Kidney capillary endothelial cell (primary cell): Measurements from ENCODE around the gene ATXN7L1.
A peak's percentile ranks its signal among the peaks of the same experiment; 100 is the strongest.

Experiments
- DNase-seq: peaks from one replicate; pipeline ENCODE4 v3.0.0-alpha.2; 2018; ENCODE audit warnings: low spot score

ATXN7L1 gene

DNA sequence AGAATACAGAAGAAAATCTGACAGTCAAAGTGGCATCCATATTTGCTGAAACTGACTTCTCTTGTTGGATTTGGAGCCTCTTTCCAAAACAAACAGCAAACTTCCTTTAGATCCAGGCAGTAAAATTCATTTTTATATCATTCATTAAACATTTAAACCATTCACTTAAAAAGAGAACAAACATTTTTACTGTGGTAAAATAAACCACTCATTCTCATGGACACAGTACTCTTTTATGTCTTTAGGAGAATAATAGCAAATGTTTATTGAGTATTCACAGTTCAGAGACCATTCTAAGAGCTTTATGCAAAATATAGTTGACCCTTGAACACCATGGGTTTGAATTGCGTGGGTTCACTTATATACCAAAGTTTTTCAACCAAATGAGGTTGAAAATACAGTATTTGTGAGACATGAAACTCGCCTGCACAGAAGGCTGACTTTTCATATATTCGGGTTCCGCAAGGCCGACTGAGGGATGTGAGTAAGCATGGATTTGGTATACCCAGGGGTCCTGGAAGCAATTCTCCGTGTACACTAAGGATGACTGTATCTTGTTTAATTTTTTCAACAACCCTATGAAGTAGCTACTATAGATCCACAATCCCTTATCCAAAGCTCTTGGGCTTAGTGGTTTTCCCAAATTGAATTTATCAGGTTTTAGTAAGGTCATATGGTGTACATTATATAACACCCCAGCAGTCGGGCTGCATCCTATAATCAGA lies 49.1 kb downstream of the ATXN7L1 start:
- no peak for DNase-seq

DNA sequence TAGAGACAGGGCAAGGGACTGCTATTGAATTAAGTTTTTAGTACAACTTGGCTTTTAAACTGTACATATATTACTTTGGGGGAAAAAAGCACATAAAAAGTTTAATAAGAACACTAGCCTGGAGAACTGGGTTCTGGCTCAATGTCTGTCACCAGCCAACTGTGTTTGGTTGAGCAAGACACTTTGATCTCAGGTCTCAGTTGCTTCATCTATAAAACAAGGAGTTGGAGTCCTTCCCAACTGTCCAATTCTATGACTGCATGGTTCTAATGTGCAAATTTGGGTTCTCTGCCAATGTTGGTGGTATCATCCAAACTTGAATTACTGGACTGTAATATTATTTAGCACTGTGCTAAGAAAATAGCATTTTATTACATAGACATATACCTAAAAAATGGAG lies 50.3 kb downstream of the ATXN7L1 start:
- DNase-seq = no peak

DNA sequence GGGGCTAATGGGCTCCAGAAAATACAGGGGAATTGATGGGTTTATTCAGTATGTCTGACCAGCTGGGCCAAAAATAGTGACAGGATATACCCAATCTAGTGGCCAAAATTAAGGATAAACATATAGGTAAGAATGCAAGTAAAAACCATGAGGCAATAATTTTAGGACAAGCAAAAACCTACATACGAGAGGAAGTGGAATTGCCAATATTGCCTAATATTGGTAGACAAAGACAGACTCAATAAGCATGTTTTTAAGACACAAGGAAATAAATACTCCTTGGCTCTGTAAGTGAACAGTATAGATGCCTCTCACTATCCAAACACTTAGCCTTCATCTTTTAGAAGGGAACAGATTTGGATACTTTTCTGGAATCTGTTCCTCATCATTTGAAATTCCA lies 51.0 kb downstream of the ATXN7L1 start:
- no peak for DNase-seq

DNA sequence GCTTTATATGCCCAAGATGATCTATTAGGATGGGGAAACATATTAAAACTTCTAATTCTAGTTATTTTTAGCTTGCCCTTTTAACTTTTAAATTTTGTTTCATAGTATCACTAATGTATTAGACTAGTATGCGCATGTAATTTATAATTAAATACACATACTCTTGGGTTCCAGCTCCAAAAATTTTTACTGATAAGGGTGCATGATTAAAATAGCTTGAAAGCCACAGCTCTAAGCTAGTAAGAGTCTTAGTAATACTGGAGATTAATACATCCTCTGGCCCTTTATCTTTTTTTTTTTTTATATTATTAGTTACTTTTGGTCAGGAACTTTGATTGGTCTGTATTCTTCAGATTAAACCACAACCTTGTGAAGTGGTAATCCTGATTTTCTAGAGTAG lies 53.6 kb downstream of the ATXN7L1 start:
- DNase-seq = no peak

DNA sequence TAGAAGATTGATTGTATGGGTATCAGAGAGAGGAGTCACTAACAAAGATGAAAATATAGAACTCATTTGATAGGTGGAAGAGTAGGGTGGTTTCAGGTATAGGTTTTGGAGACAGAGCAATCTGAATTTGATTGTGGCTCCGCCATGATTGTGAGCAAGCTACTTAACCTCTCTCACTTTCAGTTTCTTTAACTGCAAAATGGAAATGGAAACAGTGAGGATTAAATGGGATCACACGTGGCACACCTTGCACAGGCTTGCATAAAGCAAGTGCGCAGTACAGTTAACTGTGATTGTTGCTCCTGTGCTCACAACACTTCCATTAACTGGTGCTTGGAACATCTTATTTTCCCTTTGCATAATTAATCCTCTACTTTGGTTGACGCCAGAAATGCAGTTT lies 54.9 kb downstream of the ATXN7L1 start:
- DNase-seq = no peak

DNA sequence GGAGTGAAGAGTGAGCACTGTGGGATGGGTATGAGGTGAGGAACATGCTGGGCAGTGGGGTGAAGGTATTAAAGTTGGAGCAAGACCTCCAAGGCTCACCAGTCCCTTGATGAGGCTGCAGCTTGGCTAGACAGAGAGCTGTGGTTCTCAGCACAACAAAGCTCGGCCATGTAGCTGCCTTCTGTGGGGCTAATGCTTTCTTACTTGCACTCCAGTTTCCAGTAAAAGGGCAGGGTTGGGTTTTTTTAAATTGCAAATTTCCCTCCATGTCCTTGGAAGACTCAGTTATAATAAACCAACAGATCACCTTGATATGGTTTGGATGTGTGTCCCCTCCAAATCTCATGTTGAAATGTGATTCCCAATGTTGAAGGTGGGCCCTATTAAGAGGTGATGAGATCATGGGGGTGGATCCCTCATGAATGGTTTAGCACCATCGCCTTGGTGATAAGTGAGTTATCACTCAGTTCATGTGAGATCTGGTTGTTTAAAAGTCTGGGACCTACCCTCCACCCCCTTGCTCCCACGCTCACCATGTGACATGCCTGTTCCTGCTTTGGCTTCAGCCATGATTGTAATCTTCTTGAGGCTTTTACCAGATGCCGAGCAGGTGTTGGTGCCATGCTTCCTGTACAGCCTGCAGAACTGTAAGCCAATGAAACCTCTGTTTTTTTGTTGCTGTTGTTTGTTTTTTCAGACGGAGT lies 55.9 kb downstream of the ATXN7L1 start:
- no peak for DNase-seq

DNA sequence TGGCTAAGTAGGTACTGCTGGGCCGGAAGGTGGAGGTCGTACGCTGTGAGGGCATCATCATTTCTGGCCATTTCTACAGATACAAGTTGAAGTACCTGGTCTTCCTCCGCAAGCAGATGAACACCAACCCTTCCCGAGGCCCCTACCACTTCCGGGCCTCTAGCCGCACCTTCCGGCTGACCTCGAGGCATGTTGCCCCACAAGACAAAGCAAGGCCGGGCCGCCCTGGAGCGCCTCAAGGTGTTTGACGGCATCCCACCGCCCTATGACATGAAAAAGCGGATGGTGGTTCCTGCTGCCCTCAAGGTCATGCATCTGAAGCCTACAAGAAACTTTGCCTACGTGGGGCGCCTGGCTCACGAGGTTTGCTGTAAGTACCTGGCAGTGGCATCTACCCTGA lies 56.8 kb downstream of the ATXN7L1 start:
- DNase-seq = no peak

DNA sequence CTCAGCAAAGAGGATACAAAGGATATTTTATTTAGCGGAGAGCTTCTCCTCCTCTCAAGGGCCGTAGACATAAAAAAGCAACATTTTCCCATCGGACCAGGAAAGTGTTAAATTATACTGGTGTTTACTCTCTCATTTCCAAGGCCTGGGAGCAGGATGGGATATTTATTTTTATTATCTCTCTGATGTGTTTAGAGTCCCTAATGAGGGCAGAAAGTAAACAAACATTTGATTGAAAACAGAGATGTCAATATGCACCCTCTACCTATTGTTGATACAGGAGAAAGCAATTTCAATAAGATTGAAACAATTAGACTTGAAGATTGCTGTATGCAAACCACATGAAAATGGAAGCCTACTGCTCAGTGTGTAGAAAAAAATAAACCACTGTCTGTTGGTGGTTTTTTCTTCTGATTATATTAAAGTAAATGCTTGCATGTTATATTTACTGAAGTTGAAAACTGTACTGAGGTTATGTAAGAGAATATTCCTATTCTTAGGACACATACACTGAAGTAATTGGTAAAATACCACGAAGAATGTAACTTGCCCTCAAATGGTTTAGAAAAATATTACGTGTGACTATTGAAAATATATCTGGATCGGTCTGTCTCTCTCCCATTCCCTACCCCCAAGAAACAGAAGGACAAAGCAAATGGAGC lies 59.3 kb downstream of the ATXN7L1 start:
- no peak for DNase-seq

DNA sequence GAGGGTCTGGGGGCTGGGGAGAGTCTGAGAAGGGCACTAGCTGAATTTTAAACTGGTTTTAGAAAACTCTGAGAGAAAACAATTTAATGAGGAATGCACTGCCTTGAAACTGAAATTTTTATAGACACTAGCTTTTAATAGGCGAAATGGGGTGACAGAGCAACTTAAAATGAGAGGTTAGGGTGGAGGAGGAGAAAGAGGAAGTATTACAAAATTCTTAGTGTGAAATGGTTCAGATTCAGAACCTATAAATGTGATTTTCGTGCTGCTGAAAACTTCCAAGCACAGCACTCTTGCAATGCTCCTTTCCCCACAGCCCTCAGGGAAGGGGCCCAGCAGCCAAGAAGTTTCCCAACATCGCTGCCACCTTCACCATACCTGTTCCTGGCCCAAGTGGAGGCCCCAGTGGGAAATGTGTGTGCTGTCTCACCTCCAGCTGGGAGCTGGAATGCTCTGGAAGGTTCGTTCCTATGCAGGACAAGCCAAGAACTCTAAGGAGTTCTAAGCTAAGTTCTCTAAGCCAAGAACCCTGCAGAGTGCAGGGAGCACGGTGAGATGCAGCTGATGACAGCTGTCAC lies 60.0 kb downstream of the ATXN7L1 start:
- DNase-seq = no peak

DNA sequence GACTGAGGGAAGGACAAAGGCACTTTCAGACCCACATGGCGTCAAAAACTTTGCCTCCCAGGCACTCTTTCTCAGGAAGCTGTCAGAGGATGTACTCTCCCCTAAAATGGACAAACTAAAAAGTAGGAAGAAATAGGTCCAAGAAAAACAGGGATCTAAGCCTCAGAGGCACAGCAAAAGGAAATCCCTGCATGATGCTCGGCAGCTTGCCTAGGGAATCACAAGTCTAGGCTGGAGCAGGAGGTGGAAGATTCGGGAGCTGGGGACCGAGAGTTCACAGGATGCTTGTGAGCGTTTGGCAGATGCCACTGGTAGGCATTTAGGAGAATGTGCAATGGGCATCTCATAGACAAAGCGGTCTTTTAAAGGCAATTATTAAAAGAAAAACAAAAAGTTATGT lies 60.8 kb downstream of the ATXN7L1 start:
- DNase-seq = no peak

DNA sequence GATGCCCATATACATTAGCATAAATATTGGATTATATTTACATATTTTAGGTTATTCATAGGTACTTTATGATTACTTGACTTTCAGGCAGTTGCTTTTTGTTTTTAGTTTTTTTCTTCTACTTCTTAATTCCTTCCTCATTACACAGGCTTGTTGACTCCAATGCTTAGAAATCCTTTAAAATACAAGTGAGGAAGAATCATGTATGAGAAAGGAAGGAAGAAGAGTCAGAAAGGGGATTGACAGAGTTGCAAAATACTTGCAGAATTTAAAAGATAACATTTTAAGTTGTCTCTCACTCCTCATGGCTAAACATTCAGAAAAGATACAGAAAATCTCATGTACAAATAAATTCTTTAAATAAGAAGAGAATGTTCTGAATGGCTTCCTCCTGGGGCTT lies 61.9 kb downstream of the ATXN7L1 start:
- DNase-seq = no peak

DNA sequence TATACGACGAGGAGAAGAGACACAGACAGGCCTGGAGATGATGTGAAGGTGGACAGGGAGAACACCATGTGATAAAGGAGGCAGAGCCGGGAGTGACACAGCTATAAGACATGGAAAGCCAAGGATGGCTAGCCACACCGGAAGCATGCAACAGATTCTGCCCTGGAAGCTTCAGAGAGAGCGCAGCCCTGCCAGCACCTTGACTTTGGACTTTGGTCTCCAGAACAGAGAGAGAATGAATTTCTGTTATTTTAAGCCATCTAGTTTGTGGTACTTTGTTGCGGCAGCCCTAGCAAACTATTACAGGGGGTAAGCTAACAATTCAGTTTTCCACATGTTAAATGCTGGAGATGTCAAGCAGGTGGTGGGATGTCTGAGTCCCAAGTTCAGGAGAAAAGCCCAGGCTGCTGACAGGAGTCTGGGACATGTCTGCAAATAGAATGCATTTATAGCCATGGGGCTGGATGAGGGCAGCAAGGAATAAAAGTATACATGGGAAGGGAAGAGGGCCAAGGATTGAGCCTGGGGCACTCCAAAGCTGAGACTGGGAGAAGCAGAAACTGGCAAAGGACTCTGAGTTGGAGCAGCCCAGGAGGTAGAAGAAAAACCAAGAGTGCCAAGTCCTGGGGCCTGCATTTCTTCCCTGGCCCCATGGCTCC lies 65.1 kb downstream of the ATXN7L1 start:
- no peak for DNase-seq

DNA sequence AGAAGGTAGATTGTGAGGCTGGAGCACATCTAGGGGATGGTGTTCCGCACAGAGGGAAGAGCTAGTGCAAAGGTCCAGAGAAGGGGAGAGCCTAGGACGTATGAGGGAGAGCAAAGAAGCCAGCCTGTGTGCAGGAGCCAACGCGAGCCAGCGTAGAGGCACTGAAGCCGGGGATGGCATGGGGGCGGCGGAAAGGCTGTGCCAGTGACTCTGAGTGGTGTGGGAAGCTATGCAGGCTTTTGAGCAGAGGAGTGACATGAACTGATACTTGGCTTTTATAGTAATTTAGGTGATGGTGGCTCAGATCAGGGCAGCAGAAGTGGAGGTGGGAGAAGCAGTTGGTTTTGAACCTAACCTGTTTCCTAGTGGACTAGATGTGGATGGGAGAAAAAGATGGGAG lies 65.8 kb downstream of the ATXN7L1 start:
- DNase-seq = no peak

DNA sequence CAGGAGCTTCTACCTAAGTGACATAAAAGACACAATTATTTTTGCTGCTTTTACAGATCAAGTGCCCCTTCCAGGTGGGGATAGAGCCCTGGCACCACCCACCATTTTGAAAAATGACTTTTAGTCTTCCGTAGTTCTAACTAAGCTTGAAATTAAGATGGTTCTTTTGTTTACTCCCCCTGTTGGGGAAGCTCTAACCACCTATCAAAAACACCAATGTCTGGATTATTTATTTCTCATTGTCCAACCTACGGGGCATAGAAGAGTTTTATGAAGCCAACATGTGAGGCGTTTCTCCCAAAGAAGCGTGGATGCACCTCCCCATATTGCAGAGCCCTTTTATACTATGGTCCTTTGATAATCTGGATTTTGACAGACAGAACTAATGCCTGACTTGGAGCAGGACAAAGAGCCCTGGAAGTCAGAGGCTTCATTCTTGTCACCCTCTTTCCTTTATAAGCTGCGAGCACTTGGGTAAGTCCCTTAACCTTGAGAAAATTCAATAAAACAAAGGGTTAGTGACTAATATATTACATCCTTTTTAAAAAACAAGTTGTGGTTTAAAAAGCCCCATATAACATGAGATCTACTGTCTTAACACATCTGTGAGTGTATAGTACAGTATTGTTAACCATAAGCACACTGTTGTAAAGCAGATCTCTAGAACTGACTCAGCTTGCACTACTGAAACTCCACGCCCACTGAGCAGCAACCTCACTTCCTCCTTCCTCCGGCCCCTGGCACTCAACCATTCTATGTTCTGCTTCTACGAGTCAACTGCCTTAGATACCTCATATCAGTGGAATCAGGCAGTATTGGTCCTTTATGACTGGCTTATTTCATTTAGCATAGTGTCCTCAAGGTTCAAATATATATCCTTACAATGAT lies 67.5 kb downstream of the ATXN7L1 start:
- DNase-seq = peak; percentile 74

DNA sequence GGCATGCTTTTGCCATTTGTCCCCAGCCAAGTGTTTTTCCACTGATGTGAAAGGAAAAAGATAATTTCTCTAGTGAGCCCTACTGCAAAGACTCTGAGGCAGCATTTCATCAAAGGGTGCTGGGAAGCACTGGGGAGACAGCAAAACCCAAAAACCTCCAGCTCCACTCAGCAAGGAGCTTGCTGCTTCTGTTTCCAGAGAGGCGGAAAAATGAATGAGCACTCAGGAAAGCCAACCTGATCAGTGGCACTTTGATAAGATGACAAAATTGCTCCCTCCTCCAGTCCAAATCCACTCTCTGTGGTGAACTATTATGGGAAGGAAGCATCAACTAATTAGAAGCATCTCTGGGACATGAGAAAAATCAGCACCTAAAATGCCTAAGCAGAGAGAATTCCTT lies 68.2 kb downstream of the ATXN7L1 start:
- DNase-seq = no peak

DNA sequence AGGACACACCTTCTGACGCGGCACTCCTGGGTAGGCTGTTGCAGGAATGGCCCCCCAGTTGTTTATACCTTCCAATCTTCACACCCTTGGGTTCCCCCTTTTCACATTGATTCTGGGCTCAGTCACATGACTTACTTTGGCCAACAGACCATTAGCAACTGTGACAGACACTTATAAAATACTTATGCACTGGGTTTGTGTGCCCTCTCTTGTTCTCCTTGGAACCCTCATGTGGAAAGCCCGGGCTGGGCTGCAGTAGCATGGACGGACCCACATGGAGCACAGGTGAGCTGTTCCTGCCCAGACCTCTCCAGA lies 69.0 kb downstream of the ATXN7L1 start:
- DNase-seq = no peak

DNA sequence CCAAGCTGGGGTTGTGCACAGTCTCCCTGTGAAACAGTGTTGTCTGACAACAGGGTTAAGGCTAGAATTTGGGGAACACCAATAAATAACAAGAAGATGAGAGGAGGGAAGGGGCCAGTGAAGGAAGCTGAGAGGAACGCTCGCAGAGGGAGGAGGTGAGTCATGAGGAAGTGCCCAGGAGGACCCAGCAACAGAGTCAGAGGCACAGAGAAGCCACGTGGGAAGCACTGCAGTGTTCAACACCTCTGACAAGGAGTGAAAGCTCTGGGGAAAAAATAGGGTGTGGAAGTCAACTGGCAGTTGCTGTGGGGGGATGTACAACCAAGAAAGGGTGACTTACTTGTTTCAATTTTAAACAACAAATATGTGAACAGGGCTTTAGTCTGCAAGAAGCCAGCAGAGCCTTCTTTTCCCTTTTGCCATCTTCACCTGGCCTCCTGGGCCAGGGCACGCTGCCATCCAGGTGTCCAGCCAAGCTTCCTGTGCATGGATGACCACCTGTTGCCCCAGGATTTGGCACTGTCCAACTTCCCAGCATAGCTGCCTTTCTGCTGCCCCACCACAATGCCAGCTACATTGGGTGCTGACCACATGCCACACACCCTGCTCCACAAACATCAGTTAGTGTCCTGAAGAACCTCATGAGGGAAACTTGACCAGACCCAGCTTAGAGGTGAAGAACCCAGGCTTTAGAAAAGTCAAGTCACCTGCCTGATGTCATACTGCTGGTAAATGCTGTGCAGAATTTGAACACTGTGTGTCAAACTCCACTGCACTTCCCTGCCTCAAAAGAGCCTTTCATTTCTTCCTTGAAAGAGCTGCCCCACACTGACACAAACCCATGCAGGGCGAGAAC lies 69.6 kb downstream of the ATXN7L1 start:
- DNase-seq = peak; percentile 46

DNA sequence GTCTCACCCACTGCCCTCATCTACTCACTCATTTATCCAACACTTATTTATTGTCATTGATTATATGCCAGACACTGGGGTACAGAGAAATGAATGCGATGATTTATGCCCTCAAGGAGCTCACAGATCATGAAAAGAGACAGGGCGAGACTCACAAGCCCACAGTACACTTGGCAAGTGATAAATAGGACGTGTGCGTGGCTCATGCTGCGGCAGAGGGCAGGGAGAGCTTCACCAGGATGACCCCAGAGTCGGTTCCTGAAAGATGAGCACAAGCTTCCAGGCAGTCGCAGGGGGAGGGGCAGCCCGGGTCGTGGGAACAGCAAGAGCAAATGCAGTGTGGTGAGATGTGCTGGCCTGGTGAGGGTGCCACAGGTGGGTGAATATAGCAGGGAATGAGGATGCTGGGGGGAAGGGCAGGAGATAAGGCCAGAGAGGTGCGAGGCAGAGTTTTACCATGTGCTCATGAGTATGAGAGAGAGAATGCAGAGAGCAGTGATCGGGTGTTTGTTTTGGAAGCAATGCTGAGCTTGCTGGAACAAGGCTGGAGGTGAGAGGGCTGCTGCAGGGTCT lies 70.9 kb downstream of the ATXN7L1 start:
- no peak for DNase-seq

DNA sequence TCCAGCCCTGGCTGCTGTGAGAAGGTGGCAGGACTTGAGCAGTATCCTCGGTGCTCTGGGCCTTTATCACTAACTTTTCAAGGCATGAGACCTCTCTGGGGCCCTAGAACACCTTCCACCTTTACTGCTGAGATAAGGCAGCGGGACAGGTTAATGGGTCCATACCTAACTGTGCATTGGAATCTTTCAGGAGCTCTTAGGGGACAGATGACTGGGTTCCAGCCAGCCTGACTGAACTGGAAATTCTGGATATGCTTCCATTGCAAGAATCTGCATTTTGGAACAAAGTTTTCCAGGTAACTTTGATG lies 73.0 kb downstream of the ATXN7L1 start:
- DNase-seq = no peak

DNA sequence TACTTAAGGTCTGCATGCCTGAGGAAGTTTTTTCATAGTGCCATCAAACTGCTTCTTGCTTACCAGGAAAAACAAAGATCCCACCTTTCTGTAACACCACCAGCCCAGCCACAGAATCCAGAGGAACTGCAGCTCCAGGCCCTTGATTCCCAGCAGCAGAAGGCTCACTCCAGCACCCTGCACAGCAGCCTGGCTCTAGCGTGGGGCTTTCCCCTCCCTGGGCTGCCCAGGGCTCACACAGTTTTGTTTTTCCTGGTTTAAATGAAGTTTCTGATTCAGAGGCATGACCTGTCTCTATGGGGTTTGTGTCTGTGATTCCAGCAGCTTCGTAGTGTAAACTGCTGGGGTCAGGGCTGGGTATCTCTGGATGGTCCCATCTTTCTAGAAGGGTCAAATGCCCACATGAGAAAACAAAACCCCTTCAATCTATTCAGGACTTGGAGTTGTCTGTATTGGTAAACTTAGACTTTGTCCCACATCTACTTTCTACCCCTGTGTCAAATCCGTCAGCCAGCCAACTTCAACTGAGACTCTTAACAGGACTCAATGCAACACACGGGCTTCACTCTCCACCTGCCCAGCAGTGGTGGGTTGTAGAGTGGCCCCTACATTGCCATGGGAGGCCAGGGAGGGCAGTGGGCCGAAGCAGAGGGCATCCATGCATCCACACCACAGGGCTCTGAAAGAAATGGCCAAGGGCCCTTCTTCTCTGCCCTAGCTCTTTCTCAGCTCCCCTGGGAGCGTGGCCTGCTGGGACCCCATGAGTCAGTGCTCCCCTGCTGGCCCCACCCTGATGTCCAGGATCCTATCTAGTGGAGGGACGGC lies 73.6 kb downstream of the ATXN7L1 start:
- DNase-seq = no peak
